ENCODE data around the gene PTPRT. TPM values are rescaled to one million over a fixed set of nuclear protein-coding genes. Genes with fewer than 3 reads are reported as not detected.

PTPRT gene
- polyA plus RNA-seq, 1 experiment = not detected

DNA sequence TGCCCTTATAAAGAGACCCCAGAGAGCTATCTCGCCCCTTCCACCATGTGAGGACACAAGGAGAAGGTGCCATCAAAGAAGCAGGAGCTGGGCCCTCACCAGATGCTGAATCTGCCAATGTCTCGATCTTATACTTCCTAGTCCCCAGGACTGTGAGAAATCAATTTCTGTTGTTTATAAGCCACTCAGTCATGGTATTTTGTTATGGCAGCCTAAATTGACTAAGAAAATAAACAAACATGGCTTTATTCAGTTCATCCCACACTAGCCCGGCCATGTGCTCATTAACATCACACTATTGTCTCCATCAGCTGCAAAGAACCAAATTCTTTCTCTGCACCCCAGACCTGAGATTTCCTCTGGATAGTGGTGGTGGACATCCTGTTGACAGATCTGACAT is 302.4 kb downstream of the PTPRT start:
- H3K36me3 ChIP-seq (ENCODE audit: control insufficient read depth, insufficient read depth, low read length) = no peaks in the 10 kb centered on the region
- no peak overlapping the region for H3K4me3 ChIP-seq (ENCODE audit: low read depth, low read length)
- ChIA-PET POLR2A (no interaction called here), CTCF (no interaction called here)
- no peaks in the 10 kb centered on the region for H3K27me3 ChIP-seq (ENCODE audit: control insufficient read depth, insufficient read depth, low read length)
- TF ChIP-seq CTCF (IDR thresholded peaks at IDR 0.05; ENCODE audit: insufficient read depth, low read depth, low read length) = no peak
- DNase-seq (ENCODE audit: low read depth) = no peak

DNA sequence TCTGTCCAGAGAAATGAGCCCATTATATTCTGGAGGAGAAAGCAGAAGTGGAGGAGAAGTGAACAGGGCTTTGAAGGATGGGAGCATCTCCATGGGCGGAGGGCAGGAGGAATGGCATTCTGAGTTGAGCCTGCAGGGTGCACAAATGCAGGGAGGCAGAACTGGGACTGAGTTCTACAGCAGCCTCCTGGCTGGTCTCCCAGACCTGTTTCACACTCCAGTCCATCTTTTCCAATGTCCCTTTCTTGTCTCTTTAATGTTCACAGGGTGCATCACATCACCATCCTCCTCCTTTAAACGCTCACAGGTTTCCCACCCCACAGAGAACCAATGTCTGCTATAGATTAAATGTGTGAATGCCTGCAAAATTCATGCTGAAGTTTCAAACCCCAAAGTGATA is 302.9 kb downstream of the PTPRT start:
- no peak for DNase-seq (ENCODE audit: low read depth)
- no peak for TF ChIP-seq CTCF (IDR thresholded peaks at IDR 0.05; ENCODE audit: insufficient read depth, low read depth, low read length)
- CTCF ChIA-PET = no interaction called here
- Histone ChIP-seq H3K27me3 (ENCODE audit: control insufficient read depth, insufficient read depth, low read length) (no peaks in the 10 kb centered on the region), H3K4me3 (ENCODE audit: low read depth, low read length) (no peak overlapping the region), H3K36me3 (ENCODE audit: control insufficient read depth, insufficient read depth, low read length) (no peaks in the 10 kb centered on the region)
- POLR2A ChIA-PET = no interaction called here

DNA sequence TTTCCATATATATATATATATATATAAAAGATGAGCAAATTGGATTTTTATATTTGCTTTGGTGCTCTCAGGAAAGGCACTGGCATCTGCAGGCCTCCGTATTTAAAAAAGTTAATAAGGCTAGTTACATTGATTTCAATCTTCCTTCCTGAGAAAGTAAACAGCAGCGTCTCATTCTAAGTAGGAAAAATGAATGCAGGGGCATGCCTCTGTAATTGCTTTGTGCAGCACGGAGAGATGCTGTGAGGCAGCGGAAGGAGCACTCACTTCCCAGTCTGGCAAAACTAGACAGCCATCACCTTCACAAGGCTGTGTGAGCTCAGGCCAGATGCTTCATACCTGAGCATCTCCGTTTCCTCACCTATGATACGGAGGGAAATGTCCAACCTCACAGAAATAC is 303.7 kb downstream of the PTPRT start:
- Histone ChIP-seq H3K4me3 (ENCODE audit: low read depth, low read length) (no peak overlapping the region), H3K36me3 (ENCODE audit: control insufficient read depth, insufficient read depth, low read length) (no peaks in the 10 kb centered on the region), H3K27me3 (ENCODE audit: control insufficient read depth, insufficient read depth, low read length) (no peaks in the 10 kb centered on the region)
- DNase-seq (ENCODE audit: low read depth) = no peak
- no peak for TF ChIP-seq CTCF (IDR thresholded peaks at IDR 0.05; ENCODE audit: insufficient read depth, low read depth, low read length)
- ChIA-PET CTCF (no interaction called here), POLR2A (no interaction called here)

- no peak overlapping the region for H3K4me3 ChIP-seq (ENCODE audit: low read depth, low read length)
- no peaks in the 10 kb centered on the region for H3K36me3 ChIP-seq (ENCODE audit: control insufficient read depth, insufficient read depth, low read length)
- ChIA-PET CTCF (no interaction called here), POLR2A (no interaction called here)
- no peaks in the 10 kb centered on the region for H3K27me3 ChIP-seq (ENCODE audit: control insufficient read depth, insufficient read depth, low read length)
- no peak for DNase-seq (ENCODE audit: low read depth)
- no peak for TF ChIP-seq CTCF (IDR thresholded peaks at IDR 0.05; ENCODE audit: insufficient read depth, low read depth, low read length)
Observed at GRCh38 chr20:42875581-42875980, 314.1 kb downstream of the PTPRT start.

GRCh38 chr20:42873259-42873658 is 316.4 kb downstream of the PTPRT start:
- H3K36me3 ChIP-seq (ENCODE audit: control insufficient read depth, insufficient read depth, low read length) = no peaks in the 10 kb centered on the region
- no peak for TF ChIP-seq CTCF (IDR thresholded peaks at IDR 0.05; ENCODE audit: insufficient read depth, low read depth, low read length)
- POLR2A ChIA-PET = no interaction called here

More at GRCh38 chr20:42873259-42873658, 316.4 kb downstream of the PTPRT start:
- DNase-seq (ENCODE audit: low read depth) = no peak
- H3K4me3 ChIP-seq (ENCODE audit: low read depth, low read length) = no peak overlapping the region
- CTCF ChIA-PET = no interaction called here
- no peaks in the 10 kb centered on the region for H3K27me3 ChIP-seq (ENCODE audit: control insufficient read depth, insufficient read depth, low read length)

Data from BJ (cell line).